ENCODE results near the gene TEX47. TPM values are rescaled to one million over a fixed set of nuclear protein-coding genes. Genes with fewer than 3 reads are reported as not detected.

TEX47 gene
- total RNA-seq, 1 donor from 2014 or later = not detected

DNA sequence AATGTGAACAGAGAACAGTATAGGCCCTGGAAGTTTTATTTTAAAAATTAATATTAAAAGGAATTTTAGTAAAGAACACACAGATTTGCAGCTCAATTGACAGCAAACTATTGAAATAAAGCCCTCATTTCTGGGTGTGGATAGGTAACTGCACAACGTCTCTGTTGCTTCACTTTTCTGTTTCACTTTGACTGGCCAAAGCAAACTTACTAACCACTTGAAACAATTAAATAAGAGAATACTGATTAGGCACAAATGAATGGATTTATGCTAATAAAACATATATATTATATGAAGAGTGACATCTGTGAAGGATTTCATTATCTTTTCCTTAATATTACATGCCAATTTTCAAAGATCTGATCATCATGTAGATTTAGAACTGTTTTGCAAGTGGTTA lies 24.1 kb downstream of the TEX47 start:
- H3K4me1 Mint-ChIP-seq = no peaks in the 10 kb centered on the region
- intact Hi-C loops (cut with micrococcal nuclease) = no loop called here
- no peaks in the 10 kb centered on the region for H3K9me3 Mint-ChIP-seq

DNA sequence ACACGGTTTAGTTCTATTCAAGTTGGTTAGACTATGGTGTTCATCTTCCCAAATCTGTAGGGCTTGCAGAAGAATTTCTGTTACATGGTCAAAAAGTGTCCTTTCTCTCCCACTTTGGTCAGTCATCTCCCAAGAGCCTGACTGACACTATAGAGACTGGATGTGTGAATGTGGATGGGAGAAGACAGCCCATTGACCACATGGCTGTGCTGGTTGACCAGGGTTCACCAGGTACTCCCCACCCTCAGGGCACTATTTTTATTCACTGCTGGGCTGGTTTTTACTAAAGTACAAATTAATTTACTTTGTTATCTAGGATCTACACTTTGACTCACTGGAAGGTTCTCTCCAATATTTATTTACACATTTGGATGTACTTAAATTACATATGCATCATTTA lies 33.8 kb downstream of the TEX47 start:
- Mint-ChIP-seq H3K27me3 (peaks cover 39% of the 10 kb centered on the region), H3K36me3 (ENCODE audit: low read depth) (no peaks in the 10 kb centered on the region)
- DNase-seq = no peak

More for the DNA sequence above, 24.1 kb downstream of the TEX47 start:
- H3K4me3 Mint-ChIP-seq = no peak overlapping the region
- H3K27ac Mint-ChIP-seq = no peak overlapping the region
- H3K27me3 Mint-ChIP-seq = no peaks in the 10 kb centered on the region
- H3K36me3 Mint-ChIP-seq (ENCODE audit: low read depth) = no peaks in the 10 kb centered on the region
- no peak for DNase-seq

DNA sequence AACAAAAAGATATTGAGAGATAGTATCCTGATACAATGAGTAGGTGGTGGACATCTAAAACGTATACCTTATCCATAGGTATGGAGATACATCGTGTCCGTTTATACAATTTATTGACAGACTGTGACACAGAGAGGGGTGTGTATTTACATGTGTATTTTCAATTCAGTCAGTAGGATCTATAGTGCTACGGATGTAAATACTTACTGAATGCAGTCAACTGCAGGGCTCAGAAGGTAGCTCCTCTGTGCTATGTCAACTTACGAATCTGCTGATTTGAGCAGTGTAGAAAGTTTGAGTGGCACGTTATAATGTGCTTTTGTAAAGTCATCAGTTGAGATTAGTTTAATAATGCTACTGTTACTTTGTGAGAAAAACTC lies 35.4 kb downstream of the TEX47 start:
- H3K4me3 Mint-ChIP-seq = peak overlapping the region; percentile 7
- H3K9me3 Mint-ChIP-seq = no peaks in the 10 kb centered on the region
- H3K27me3 Mint-ChIP-seq = peaks cover 43% of the 10 kb centered on the region
- no peak overlapping the region for H3K27ac Mint-ChIP-seq
- no peak for DNase-seq
- intact Hi-C loops (cut with micrococcal nuclease) = no loop called here
- no peaks in the 10 kb centered on the region for H3K36me3 Mint-ChIP-seq (ENCODE audit: low read depth)
- H3K4me1 Mint-ChIP-seq = peaks cover 2% of the 10 kb centered on the region

More for the DNA sequence above, 33.8 kb downstream of the TEX47 start:
- no peaks in the 10 kb centered on the region for H3K9me3 Mint-ChIP-seq
- intact Hi-C loops (cut with micrococcal nuclease) = no loop called here
- H3K27ac Mint-ChIP-seq = no peak overlapping the region
- no peak overlapping the region for H3K4me3 Mint-ChIP-seq
- H3K4me1 Mint-ChIP-seq = peaks cover 2% of the 10 kb centered on the region

DNA sequence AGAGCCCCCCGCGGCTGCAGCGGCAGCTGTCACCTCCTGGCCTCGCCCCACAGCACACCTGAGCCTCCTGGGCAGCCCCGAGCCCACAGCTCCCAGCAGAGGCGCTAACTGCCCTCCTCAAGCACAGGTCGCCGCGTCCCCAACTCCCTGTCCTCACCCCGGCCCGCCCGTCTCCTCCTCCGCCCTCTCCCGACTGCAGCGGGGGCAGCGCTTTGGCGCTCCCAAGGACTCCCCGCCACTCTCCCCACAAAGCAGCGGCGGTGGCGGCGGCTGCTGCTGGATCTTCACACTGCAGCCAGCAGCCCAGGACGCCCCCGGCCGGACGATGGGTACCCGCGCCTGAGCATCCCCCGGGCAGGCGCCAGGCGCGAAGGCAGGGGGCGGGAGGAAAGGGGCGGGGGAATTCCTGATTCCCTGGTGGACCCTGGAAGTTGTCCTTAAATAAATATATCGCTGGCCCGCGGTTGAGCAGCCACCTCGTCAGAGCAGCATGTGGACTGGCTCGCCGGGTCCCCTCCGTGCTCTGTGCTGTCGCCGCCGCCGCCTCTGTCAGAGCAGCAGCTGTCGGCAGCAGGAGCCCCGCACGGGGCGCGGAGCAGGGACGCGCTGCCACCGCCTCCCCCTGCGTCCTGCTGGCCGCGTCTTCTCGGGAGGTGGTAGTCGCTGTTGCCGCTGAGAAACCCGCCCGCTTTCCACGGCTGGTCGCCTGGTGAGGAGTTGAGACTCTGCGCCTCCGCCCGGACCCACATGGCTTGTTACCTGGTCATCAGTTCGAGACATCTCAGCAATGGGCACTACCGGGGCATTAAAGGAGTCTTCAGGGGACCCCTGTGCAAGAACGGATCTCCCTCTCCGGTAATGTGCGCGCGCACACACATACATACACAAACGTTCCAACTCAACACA lies 36.1 kb downstream of the TEX47 start, which contains the start of gene ZNF804B:
TSS of gene ZNF804B (plus strand) at position 471 of the 906 bp plus-strand sequence. CDS start at position 748, 277 bp downstream.
- Mint-ChIP-seq H3K9me3 (no peaks in the 10 kb centered on the region), H3K27ac (no peak within 1 kb of the TSS), H3K4me3 (peak within 1 kb of the TSS; percentile 7)

DNA sequence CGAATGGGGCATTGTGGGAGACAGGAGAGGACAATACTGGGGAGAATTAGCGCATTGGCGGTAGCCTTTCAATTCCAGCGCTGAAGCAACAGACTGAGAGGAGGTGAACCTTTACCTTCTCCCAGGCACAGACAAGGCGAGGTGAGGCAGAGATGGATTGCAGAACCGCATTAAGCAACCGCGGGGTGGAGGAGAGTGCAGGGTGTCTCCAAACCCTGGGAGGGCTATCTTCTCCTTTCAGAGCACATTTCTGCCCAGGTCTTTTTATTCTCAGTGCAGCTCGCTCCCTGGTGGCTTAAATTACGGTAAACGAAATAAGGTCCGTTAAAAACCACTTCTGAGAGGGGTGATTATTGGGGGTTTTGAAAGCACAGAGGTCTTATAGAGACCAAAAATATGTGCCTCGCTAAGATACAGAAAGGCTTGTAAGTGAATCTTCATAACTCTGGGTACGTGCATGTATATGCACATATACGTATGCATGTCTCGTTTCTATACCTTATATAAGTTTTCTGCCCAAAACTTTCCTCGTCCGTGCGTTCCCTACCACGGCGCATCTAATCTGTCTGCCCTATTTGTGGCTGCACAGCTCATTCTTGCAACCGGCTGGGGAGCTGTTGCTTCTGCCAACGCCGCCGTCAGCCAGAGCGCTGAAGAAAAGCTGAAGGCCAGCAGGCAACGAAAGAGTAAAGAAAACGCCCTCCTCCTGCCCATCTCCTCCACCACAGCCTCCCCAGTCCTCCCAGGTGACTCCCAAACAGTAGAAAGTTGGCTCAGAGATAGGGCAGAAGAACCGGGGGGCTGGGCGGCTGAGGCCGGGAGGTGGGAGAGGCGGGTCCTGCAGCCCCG lies 36.9 kb downstream of the TEX47 start:
- Mint-ChIP-seq H3K9me3 (no peaks in the 10 kb centered on the region), H3K27ac (no peak overlapping the region), H3K36me3 (ENCODE audit: low read depth) (no peaks in the 10 kb centered on the region), H3K27me3 (peaks cover 43% of the 10 kb centered on the region), H3K4me1 (peaks cover 2% of the 10 kb centered on the region), H3K4me3 (no peak overlapping the region)
- DNase-seq = peak; percentile 56
- intact Hi-C loops (cut with micrococcal nuclease) = no loop called here

More for the DNA sequence above, 36.1 kb downstream of the TEX47 start, which contains the start of gene ZNF804B:
- DNase-seq = no peak
- Mint-ChIP-seq H3K27me3 (peaks cover 43% of the 10 kb centered on the region), H3K4me1 (peaks cover 2% of the 10 kb centered on the region), H3K36me3 (ENCODE audit: low read depth) (no peaks in the 10 kb centered on the region)
- intact Hi-C loops (cut with micrococcal nuclease) = no loop called here

DNA sequence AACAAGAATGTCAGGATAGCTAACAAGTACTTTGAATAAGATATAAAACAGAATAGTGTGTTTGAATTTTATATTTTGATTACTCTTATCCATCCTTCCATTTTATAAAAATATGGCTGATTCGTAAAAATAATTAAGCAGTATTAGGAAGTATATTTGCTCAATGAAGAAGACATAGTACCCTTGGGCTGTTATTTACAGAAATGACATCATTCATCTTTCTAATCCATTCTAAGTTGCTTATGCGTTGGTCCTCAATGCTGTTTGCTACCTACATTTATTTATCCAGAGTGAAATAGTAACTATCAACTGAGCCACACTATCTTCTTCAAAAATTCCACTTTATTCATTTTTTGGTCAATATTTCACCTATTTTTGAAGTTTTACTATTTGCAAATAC lies 38.2 kb downstream of the TEX47 start:
- DNase-seq = no peak
- peaks cover 41% of the 10 kb centered on the region for H3K27me3 Mint-ChIP-seq
- H3K4me3 Mint-ChIP-seq = no peak overlapping the region
- intact Hi-C loops (cut with micrococcal nuclease) = no loop called here
- H3K27ac Mint-ChIP-seq = no peak overlapping the region
- H3K36me3 Mint-ChIP-seq (ENCODE audit: low read depth) = no peaks in the 10 kb centered on the region
- H3K9me3 Mint-ChIP-seq = no peaks in the 10 kb centered on the region
- H3K4me1 Mint-ChIP-seq = peaks cover 2% of the 10 kb centered on the region

DNA sequence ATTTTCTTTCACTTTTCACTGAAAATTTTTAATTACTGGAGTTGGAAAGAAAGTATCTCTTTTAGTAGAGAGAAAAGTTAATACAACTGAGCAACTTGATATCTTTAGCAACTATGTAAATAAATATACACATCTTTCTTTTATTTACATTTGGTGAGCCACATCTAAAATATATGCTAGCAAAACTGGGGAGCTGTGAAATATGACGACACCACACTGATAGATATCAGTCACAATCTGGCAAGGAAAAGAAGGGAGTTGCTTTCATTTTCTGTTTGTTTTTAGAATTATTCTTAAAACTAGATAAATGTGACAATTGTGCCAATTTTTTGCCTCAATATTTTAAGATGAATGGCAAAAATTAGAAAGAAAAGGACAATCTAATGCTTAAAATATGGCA lies 38.7 kb downstream of the TEX47 start:
- H3K36me3 Mint-ChIP-seq (ENCODE audit: low read depth) = no peaks in the 10 kb centered on the region
- no peaks in the 10 kb centered on the region for H3K9me3 Mint-ChIP-seq
- H3K27me3 Mint-ChIP-seq = peaks cover 37% of the 10 kb centered on the region
- H3K27ac Mint-ChIP-seq = no peak overlapping the region
- H3K4me1 Mint-ChIP-seq = peaks cover 2% of the 10 kb centered on the region
- intact Hi-C loops (cut with micrococcal nuclease) = no loop called here
- no peak for DNase-seq
- H3K4me3 Mint-ChIP-seq = no peak overlapping the region

DNA sequence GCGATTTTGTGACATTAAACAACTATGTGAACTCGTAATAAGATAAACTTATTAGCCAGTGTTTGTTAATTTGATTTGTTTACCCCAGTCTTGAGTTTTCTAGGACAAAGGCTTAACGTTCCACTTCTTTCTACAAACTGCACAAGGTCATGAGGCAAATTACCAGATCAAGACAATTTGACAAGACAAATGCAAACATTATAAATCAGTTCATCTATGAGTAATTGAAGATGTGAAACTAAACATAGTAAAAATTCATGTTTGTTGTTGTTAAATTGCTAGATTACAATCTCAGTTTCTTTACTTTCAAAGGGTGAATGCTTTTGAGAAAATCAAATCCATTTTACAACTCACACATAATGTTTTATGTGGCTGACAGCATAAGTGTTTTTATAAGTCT lies 49.4 kb downstream of the TEX47 start:
- no peak overlapping the region for H3K27ac Mint-ChIP-seq
- intact Hi-C loops (cut with micrococcal nuclease) = loop anchor here (2.0 kb wide), 1 partner anchor 19 kb away; no protein-coding TSS in a partner anchor
- DNase-seq = no peak
- H3K4me3 Mint-ChIP-seq = no peak overlapping the region
- H3K4me1 Mint-ChIP-seq = no peaks in the 10 kb centered on the region
- no peaks in the 10 kb centered on the region for H3K36me3 Mint-ChIP-seq (ENCODE audit: low read depth)
- no peaks in the 10 kb centered on the region for H3K27me3 Mint-ChIP-seq
- no peaks in the 10 kb centered on the region for H3K9me3 Mint-ChIP-seq

Other genes with a start within 250 kb of the TEX47 start
- gene ZNF804B, start 36.0 kb downstream of the TEX47 start, total RNA-seq = not detected in 2 replicates